ENCODE data around the gene CCDC92B. TPM values are rescaled to one million over a fixed set of nuclear protein-coding genes. Genes with fewer than 3 reads are reported as not detected.
A peak's percentile ranks its signal among the peaks of the same experiment; 100 is the strongest.

The CCDC92B gene
- total and polyA plus RNA-seq, 2 of the 13 experiments (the other 11 are each of a cell fraction or from before 2014, with no cell fraction given) = not detected

GRCh38 chr17:2688351-2689342 lies 60.8 kb downstream of the CCDC92B start (continued):
- TF ChIP-seq, protein P1, sequence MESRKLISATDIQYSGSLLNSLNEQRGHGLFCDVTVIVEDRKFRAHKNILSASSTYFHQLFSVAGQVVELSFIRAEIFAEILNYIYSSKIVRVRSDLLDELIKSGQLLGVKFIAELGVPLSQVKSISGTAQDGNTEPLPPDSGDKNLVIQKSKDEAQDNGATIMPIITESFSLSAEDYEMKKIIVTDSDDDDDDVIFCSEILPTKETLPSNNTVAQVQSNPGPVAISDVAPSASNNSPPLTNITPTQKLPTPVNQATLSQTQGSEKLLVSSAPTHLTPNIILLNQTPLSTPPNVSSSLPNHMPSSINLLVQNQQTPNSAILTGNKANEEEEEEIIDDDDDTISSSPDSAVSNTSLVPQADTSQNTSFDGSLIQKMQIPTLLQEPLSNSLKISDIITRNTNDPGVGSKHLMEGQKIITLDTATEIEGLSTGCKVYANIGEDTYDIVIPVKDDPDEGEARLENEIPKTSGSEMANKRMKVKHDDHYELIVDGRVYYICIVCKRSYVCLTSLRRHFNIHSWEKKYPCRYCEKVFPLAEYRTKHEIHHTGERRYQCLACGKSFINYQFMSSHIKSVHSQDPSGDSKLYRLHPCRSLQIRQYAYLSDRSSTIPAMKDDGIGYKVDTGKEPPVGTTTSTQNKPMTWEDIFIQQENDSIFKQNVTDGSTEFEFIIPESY (CRISPR knock-in tag; IDR thresholded peaks at IDR 0.05) = peak; percentile 46; the same call in 1 of the 2 replicates
- TF ChIP-seq RORA (CRISPR knock-in tag; IDR thresholded peaks at IDR 0.05) (no peak), ZFP91 (CRISPR knock-in tag; IDR thresholded peaks at IDR 0.05; ENCODE audit: borderline replicate concordance) (peak; percentile 31; the same call in 1 of the 2 replicates), ZNF687 (CRISPR knock-in tag; IDR thresholded peaks at IDR 0.05) (peak; percentile 44; the same call in 1 of the 2 replicates), ONECUT2 (CRISPR knock-in tag; IDR thresholded peaks at IDR 0.05) (no peak), ZMYM4 (CRISPR knock-in tag; IDR thresholded peaks at IDR 0.05) (no peak), NR2F2 (IDR thresholded peaks at IDR 0.05; ENCODE audit: borderline replicate concordance, low read depth) (peak; percentile 31; the same call in 1 of the 2 replicates)
- TF ChIP-seq, protein P2, sequence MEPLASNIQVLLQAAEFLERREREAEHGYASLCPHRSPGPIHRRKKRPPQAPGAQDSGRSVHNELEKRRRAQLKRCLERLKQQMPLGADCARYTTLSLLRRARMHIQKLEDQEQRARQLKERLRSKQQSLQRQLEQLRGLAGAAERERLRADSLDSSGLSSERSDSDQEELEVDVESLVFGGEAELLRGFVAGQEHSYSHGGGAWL (CRISPR knock-in tag; IDR thresholded peaks at IDR 0.05) = no peak
